HuH-7 (cell line): ENCODE results near the gene RCN2.
"Not testable (repeated sequence)": the region's sequence is repeated elsewhere in the genome, so short reads cannot be mapped to it uniquely, and the experiment has no call there.

Source experiments
- DNase-seq: peaks from one replicate; pipeline ENCODE4 v3.0.0; 2011; ENCODE audit warnings: low spot score

RCN2 gene

GRCh38 chr15:76932135-76932966 is 802 bp downstream of the RCN2 start:
- no peak for DNase-seq

DNA sequence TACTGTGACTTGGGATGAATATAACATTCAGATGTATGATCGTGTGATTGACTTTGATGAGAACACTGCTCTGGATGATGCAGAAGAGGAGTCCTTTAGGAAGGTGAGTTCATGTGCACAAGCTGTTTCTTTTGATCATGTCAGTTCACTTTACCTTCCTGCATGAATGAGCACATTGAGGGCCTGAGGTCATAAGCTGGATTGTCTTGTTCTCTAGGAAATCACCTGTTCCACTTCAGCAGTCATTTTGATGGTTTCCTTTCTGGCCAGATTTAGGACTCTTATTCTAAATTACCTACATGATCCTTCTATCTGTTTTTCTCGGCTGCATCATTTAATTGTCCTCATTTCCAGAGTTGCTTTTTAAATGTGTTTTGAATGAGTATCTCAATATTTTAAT is 4.1 kb downstream of the RCN2 start:
- no peak for DNase-seq

DNA sequence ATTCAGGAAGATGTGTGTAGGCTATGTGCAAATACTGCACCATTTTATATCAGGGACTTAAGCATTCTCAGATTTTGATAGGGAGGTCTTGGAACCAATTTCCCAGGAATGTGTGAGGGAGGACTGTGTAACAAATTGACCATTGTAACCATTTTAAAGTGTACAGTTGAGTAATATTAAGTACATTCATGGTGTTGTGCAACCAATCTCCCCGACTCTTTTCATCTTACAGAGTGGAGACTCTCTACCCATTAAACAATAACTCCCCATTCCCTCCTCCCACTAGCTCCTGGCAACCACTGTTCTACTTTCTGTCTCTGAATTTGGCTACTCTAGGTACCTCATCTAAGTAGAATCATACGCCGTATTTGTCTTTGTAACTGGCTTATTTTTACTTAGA is 5.1 kb downstream of the RCN2 start:
- DNase-seq = no peak

DNA sequence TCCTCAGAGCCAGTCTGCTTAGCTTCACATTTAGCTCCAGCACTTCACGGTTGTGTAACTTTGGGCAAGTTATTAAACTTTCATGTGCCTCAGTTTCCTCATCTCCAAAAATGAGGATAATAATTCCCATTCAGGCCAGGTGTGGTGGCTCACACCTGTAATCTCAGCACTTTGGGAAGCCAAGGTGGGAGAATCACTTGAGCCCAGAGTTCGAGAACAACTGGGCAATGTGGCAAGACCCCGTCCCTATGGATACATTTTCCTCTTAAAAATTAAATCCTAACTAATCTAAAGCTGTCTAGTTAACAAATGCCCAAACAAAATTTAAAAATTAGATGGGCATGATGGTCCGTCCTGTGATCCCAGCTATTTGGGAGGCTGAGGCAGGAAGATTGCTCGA is 7.2 kb downstream of the RCN2 start:
- no peak for DNase-seq

DNA sequence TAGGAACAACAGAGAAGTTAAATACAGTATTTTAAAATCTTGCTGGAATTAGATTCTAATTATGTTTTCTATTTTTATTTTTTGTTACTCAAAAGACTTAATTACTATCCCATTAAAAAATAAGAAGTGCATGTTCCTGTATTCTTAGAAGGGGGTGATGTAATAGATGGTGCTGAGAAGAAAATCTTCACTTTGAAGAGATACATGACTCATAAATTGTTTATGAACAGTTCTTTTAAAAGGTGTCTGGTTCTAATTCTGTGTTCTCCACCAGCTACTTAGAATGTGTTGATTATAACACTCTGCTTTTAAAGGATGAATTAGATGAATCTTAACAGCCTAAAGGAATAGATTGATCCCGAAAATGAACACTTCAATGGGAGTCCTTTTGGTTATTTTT is 8.2 kb downstream of the RCN2 start:
- no peak for DNase-seq

DNA sequence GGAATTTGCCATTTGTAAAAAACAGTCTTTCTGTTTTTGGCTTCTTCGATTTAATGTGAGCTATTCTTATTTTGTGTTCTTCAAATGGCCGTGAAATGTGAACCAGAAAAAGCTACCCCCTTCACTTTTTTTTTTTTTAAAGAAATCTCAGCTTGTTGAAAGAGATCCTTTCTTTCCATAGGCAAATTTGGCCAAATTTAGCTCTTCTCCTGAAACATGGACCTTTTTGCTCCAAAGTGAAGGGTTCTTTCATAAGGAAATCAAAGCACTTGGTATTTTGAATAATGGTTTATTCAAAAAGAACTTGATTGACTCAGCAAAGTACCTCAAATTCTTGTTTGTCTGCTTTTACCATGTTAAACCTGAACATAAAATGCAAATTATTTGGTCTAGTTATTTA is 10.1 kb downstream of the RCN2 start:
- no peak for DNase-seq

DNA sequence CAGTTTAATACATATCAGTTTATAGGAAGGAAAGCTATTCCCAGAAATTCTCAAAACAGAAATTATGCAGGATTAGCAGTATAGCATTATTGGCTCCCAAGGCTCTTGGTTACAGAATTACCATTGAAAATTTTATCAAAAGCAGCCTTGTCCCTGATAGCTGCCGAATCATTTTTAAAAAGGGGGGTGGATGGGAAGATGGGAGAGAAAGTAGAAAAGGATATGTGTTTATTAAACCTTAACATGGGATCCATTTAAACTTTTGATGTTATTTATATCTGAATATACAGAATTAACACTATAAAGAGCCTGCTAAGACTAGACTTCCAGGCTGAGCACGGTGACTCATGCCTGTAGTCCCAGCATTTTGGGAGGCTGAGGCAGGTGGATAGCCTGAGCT is 10.8 kb downstream of the RCN2 start:
- DNase-seq = no peak

- DNase-seq = no peak
Observed at GRCh38 chr15:76945494-76946093, 14.0 kb downstream of the RCN2 start.

DNA sequence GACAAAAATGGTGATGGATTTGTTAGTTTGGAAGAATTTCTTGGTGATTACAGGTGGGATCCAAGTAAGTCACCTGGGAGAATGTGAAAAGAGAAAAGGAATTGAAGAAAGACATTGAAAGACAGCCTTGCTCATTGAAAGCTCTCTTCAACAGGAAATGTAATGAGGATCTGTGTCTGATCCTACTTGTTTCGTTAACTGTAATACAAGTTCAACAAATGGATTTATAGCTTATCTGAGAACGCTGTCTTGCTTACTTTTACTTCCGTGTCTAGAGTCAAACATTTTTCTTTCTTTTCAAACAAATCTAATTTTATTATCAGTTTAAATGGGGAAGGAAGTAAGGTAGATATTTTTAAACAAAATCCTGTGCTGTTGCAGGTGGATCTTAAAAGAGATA is 15.9 kb downstream of the RCN2 start:
- DNase-seq = no peak

DNA sequence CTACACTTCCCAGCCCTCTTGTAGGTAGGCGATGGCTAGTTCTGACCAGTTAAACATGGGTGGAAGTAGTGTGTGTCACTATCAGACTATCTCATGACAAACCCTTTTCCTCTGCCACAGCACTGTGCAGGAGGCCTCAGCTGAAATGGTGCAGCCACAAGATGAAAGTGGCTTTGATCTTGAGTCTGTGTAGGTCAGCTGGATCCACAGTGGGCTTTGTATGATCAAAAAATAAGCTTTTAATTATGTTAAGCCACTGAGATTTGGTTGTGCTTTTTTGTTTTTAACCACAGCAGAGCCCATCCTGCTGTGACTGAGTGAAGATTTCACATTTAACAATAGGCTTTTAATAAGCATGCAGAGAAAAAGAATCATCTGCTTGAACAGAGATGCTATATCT is 19.7 kb downstream of the RCN2 start:
- no peak for DNase-seq

GRCh38 chr15:76953913-76954312 is 22.4 kb downstream of the RCN2 start:
- DNase-seq = no peak

DNA sequence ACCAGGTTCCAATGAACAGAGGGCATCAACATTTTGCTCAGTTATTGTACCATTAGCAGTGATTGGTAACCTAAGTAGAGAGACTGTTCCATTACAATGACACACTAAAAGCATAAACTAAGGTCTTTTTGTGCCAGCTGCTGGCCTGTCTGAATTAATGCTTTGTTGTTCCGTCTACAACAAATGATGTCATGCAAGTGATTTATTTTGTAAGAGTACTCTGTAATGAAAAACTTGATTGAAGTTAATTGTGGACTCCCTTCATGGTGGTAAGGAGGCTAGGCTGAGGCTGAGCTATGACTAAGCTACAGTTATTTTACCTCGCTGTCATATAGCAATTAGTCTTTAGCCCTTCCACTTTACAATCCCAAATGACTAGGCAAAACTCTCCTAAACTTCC is 23.2 kb downstream of the RCN2 start:
- DNase-seq = no peak

DNA sequence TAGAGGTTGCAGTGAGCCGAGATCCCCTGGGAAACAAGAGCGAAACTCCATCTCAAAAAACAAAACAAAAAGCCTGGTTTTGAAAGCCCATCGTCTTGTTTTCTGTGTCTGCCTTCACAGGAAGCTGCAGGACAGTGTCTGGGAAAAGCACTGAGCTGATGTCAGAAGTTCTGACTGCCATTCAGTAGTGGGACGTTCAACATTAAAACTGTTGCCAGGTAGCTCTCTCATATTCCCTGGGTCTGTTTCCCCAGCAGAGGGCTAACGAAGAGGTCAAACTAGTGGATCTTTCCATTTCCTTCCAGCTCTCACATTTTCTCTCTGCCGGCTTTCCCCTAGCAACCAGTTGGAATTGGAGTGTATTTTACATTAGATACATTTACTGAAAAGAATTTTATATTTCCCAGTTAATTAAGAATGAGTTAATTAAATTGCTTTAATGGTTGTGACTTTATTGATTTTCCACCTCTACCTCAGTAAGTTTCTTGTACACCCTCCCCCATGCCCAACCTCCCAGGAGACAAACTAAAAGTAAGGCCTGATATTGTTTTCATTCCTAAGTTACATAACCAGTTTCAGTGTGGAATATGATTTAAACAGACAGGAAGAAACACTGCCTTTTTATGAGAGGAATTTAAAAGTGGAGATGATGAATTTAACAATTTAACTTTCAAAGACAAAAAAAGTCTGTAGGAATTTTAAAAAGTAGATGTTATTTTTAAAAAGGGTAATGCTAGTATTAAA is 29.9 kb downstream of the RCN2 start:
- no peak for DNase-seq

GRCh38 chr15:76962337-76963013 is 30.9 kb downstream of the RCN2 start:
- no peak for DNase-seq

GRCh38 chr15:76963596-76963995 is 32.0 kb downstream of the RCN2 start:
- DNase-seq = no peak

- DNase-seq = no peak
Observed at GRCh38 chr15:76964157-76964556, 32.6 kb downstream of the RCN2 start.

GRCh38 chr15:76966051-76966450 is 34.5 kb downstream of the RCN2 start:
- not testable (repeated sequence) for DNase-seq

- no peak for DNase-seq
Observed at GRCh38 chr15:76967067-76967466, 35.5 kb downstream of the RCN2 start.

GRCh38 chr15:76968306-76968705 is 36.8 kb downstream of the RCN2 start:
- no peak for DNase-seq

- DNase-seq = no peak
Observed at GRCh38 chr15:76972389-76973361, 41.1 kb downstream of the RCN2 start.

- peak; percentile 66 for DNase-seq
Observed at GRCh38 chr15:76973362-76973743, 41.8 kb downstream of the RCN2 start.
